D721Med (cell line): ENCODE data around the gene MFGE8.
"Not testable (repeated sequence)": the region's sequence is repeated elsewhere in the genome, so short reads cannot be mapped to it uniquely, and the experiment has no call there.

Experiments used
- DNase-seq: peaks from one replicate; pipeline ENCODE4 v3.0.0; 2011; ENCODE audit warnings: low spot score; ENCODE audit not compliant: insufficient read length
- FAIRE-seq: peaks from 2 replicates; lab custom pipeline; 2011; peaks lifted over from hg19 to GRCh38; lab: Jason Lieb, UNC
- CTCF ChIP-seq: IDR thresholded peaks from 2 replicates; pipeline ENCODE4 v1.5.1; 2012; ENCODE audit warnings: mild to moderate bottlenecking, control low read depth; ENCODE audit not compliant: insufficient read depth; ENCODE audit errors: missing control alignments

Gene MFGE8

GRCh38 chr15:88949734-88950400, 36.7 kb upstream of the MFGE8 start:
- FAIRE-seq: no peak
- DNase-seq: no peak
- no peak for TF ChIP-seq CTCF

- no peak for FAIRE-seq
- DNase-seq: no peak
- TF ChIP-seq CTCF: no peak
These were observed 27.0 kb upstream of the MFGE8 start for GRCh38 chr15:88940110-88940675.

- TF ChIP-seq CTCF: no peak
- no peak for DNase-seq
- no peak for FAIRE-seq
These were observed 26.3 kb upstream of the MFGE8 start for GRCh38 chr15:88939486-88939806.

GRCh38 chr15:88938802-88939485, 25.8 kb upstream of the MFGE8 start:
- no peak for DNase-seq
- no peak for TF ChIP-seq CTCF
- no peak for FAIRE-seq

GRCh38 chr15:88934449-88934848, 21.3 kb upstream of the MFGE8 start:
- FAIRE-seq, DNase-seq: not testable (repeated sequence)

- DNase-seq (no peak), FAIRE-seq (no peak)
- no peak for TF ChIP-seq CTCF
These were observed 19.7 kb upstream of the MFGE8 start for GRCh38 chr15:88932875-88933330.

- no peak for TF ChIP-seq CTCF
- FAIRE-seq (no peak), DNase-seq (no peak)
These were observed 19.2 kb upstream of the MFGE8 start for GRCh38 chr15:88932271-88932874.
